Adrenal gland (tissue), 5 donors: ENCODE data around the gene UVSSA.

ENCODE experiments used
- POLR2A ChIP-seq, 2 donors: fragments of 450-650 bp; IDR thresholded peaks; one replicate each; pipeline ENCODE4 v1.6.1; 2017; ENCODE audit warnings: antibody characterized with exemption in 2 of 2, mild to moderate bottlenecking in 2 of 2, moderate library complexity in 1 of 2
- TF ChIP-seq, protein P1 (sequence below), 6 experiments: fragments of 450-650 bp in 4 of 6; fragments of 200-600 bp in 2 of 6; sonication (generic) in 1 of 6; IDR thresholded peaks; 1 replicate in 5 of 6; 2 replicates in 1 of 6; pipeline versions ENCODE4 v1.5.1 to v1.8.0; 2016 to 2021; ENCODE audit warnings: antibody characterized with exemption in 6 of 6, mild to moderate bottlenecking in 2 of 6, moderate library complexity in 1 of 6
- donor health status: DM: no; HTN: no; CAD: no.

DNA sequence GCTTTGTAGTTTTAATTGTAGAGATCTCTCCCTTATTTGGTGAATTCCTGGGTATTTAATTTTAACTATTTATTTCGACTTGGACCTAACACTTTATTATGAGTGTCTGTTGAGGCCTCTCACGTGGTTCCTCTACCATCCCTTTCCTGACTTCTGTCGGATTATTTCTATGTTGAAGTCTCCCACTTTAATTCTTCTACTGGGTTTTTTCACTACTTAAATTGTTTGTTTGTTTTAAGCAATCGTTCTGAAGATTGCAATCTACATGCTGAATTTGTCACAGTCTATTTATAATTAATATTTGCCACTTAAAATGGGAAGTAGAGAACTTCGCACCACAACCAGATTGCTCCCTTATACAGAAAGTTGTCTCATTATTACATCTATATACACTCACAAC is 80.0 kb downstream of the UVSSA start:
- TF ChIP-seq, protein P1, sequence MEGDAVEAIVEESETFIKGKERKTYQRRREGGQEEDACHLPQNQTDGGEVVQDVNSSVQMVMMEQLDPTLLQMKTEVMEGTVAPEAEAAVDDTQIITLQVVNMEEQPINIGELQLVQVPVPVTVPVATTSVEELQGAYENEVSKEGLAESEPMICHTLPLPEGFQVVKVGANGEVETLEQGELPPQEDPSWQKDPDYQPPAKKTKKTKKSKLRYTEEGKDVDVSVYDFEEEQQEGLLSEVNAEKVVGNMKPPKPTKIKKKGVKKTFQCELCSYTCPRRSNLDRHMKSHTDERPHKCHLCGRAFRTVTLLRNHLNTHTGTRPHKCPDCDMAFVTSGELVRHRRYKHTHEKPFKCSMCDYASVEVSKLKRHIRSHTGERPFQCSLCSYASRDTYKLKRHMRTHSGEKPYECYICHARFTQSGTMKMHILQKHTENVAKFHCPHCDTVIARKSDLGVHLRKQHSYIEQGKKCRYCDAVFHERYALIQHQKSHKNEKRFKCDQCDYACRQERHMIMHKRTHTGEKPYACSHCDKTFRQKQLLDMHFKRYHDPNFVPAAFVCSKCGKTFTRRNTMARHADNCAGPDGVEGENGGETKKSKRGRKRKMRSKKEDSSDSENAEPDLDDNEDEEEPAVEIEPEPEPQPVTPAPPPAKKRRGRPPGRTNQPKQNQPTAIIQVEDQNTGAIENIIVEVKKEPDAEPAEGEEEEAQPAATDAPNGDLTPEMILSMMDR (IDR thresholded peaks at IDR 0.05) = no peak
- TF ChIP-seq POLR2A (IDR thresholded peaks at IDR 0.05) = no peak
